ENCODE measurements around the gene GSTT2. TPM values are rescaled to one million over a fixed set of nuclear protein-coding genes. Genes with fewer than 3 reads are reported as not detected.
"Not testable (repeated sequence)": the region's sequence is repeated elsewhere in the genome, so short reads cannot be mapped to it uniquely, and the experiment has no call there.

The GSTT2 gene
- not detected for total RNA-seq

DNA sequence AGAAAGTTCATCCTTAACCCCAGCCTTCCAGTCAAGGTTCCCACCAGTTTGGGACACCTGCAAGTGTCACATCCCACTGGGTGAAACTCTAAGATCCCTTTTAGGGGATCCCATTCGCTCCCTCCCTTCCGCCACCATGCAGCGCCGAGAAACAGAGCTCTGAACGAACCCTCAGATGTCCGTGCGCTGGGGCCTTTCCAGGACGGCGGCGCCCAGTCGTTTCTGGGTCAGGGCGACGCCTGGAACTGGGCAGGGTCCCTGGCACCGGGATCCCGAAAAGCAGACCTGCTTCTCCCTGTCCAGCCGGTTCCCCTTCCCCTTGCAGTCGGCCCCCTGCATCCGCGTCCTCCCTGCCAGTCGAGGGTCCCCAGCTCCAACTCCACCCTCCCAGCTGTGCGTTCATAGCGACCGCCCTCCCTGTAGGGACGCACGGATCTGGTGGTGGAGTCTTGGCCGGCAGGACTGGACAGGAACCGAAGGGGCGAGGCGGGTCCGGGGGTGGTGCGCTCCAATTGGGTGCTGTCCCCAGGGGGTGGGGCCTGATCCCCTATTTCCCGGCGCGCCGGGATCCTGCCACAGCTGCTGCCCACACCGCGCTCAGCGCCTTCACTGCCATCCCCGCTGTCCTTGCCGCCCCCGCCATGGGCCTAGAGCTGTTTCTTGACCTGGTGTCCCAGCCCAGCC lies at the start of gene GSTT2:
Gene GSTT2 (plus strand): TSS at position 578 of the 684 bp plus-strand sequence.
- not testable (repeated sequence) for H3K27me3 Mint-ChIP-seq (ENCODE audit: low read depth); ATAC-seq; DNase-seq

DNA sequence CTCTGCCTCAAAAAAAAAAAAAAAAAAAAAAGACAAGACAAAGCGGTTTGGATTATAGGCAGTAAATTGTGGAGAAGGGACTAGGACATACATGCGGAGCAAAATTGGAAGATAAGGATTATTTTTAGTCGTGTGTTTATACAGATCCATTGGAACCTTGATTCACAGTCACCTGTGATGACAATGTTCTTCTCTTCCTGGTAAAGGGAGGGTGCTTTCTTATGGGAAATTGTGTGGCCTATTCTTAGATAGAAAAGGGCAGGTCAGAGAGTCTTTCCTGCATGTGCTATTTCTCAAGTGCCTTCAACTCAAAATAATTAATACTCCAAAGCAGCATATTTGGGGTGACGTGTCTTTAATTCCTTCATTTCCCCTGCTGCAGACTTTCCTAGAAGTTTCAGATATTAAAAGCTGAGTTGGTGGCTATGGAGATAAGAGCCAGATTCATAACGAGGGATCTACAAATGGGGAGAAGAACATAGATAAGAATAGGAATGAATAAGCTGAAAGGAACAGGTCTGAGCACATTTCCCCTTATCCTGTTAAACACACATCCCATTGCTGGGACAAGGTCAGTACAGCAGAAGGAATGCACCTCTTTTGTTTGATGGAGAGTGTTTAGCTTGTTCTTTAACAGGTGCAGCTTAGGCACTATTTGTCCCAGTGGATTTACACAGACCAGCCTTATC lies 41.5 kb upstream of the GSTT2 start:
- DNase-seq (no peak), ATAC-seq (no peak)
- H3K4me3 Mint-ChIP-seq: no peak overlapping the region
- H3K4me1 Mint-ChIP-seq (ENCODE audit: low read depth): no peaks in the 10 kb centered on the region
- H3K36me3 Mint-ChIP-seq (ENCODE audit: insufficient read depth): no peaks in the 10 kb centered on the region
- no peaks in the 10 kb centered on the region for H3K9me3 Mint-ChIP-seq
- H3K27me3 Mint-ChIP-seq (ENCODE audit: low read depth): no peaks in the 10 kb centered on the region

More for the DNA sequence above, at the start of gene GSTT2:
- not testable (repeated sequence) for H3K4me3 Mint-ChIP-seq; H3K36me3 Mint-ChIP-seq (ENCODE audit: insufficient read depth); H3K9me3 Mint-ChIP-seq; H3K4me1 Mint-ChIP-seq (ENCODE audit: low read depth)

DNA sequence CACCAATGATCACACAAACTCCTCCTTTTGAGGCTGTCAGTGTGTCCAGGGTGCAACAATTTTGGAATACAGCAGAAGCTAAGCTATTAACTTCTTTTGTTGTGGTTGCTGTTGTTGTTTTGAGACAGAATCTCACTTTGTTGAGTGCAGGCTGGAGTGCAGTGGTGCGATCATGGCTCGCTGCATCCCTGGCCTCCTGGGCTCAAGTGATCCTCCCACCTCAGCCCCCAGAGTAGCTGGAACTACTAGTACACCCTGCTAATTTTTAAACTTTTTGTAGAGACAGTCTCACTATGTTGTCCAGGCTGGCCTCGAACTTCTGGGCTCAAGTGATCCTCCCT lies 40.9 kb upstream of the GSTT2 start:
- ATAC-seq: no peak
- no peak for DNase-seq
- Mint-ChIP-seq H3K4me1 (ENCODE audit: low read depth) (no peaks in the 10 kb centered on the region), H3K36me3 (ENCODE audit: insufficient read depth) (no peaks in the 10 kb centered on the region), H3K4me3 (no peak overlapping the region), H3K27me3 (ENCODE audit: low read depth) (no peaks in the 10 kb centered on the region), H3K9me3 (no peaks in the 10 kb centered on the region)

DNA sequence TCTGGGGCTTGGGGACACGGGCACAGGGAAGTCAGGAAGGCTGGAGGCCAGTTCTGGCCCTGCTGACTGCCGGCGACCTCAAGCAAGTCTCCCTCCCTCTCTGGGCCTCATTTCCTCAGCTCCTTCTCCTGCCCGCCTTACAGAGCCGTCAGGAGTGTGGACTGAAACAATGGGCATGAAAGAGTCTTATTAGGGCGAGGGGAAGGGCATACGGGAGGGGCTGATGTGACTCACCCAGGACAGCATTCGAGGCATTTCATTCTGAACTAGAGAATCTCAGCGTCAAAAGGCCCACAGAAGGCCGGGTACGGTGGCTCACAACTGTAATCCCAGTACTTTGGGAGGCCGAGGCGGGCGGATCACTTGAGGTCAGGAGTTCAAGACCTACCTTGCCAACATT lies 39.8 kb upstream of the GSTT2 start:
- H3K4me1 Mint-ChIP-seq (ENCODE audit: low read depth); H3K4me3 Mint-ChIP-seq; DNase-seq; ATAC-seq; H3K36me3 Mint-ChIP-seq (ENCODE audit: insufficient read depth); H3K27me3 Mint-ChIP-seq (ENCODE audit: low read depth); H3K9me3 Mint-ChIP-seq: not testable (repeated sequence)

DNA sequence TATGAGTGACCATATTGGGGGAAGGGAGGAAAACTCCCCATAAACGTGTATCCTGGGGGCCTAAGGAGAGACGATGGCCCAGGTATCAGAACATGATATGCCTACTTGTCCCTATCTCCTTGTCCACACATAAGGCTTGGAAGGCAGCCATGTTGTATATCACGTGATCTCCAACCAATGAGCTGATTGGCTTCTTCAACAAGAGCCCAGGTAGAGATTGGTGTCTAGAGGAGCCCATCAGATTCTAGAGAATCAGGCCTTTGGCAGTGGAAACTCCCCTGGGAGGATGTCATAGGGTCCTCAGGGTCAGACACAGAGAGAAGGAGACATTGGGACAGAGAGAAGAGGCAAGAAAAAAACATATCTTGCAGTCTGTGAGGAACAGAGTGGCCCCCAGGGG lies 32.5 kb upstream of the GSTT2 start:
- not testable (repeated sequence) for H3K9me3 Mint-ChIP-seq; DNase-seq; H3K4me1 Mint-ChIP-seq (ENCODE audit: low read depth); ATAC-seq; H3K27me3 Mint-ChIP-seq (ENCODE audit: low read depth); H3K36me3 Mint-ChIP-seq (ENCODE audit: insufficient read depth); H3K4me3 Mint-ChIP-seq

DNA sequence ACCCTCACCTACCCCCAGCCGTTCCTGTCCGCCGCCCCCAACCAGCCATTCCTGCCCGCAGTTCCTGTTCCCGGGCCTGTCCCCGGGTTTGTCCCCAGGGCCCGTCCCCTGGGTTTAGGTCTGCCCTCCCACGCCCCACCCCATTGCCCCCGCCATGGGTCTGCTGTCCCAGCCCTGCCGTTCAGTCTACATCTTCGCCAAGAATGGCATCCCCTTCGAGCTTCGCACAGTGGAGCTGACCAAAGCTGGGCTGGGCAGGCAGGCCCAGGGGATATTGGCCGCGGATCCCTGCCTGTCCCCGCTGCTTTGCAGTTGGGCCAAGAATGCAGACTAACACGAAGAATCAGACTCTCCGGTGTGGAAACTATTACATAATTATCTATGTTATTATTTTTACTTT lies 30.2 kb upstream of the GSTT2 start:
- H3K4me3 Mint-ChIP-seq; H3K4me1 Mint-ChIP-seq (ENCODE audit: low read depth); ATAC-seq; H3K27me3 Mint-ChIP-seq (ENCODE audit: low read depth); H3K36me3 Mint-ChIP-seq (ENCODE audit: insufficient read depth); DNase-seq; H3K9me3 Mint-ChIP-seq: not testable (repeated sequence)

DNA sequence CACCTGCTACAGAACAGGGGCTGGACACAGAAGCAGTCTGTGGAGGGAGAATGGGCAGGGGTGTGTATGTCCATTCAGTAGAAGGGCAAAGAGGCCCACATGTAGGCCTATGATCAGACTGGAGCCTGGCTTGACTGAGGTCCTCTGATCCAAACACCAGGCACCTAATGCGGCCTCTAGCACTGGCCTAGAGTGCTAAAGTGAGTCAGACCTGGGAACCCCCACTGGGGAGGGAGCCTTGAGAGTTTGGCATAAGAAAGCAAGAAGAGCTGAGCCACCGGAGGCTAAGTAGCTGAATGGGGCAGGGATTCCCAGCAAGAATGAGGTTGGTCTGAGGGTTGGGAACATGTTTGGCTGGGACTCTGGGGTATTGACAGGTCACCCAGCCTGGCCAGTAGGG lies 28.6 kb upstream of the GSTT2 start:
- H3K9me3 Mint-ChIP-seq, ATAC-seq: not testable (repeated sequence)

DNA sequence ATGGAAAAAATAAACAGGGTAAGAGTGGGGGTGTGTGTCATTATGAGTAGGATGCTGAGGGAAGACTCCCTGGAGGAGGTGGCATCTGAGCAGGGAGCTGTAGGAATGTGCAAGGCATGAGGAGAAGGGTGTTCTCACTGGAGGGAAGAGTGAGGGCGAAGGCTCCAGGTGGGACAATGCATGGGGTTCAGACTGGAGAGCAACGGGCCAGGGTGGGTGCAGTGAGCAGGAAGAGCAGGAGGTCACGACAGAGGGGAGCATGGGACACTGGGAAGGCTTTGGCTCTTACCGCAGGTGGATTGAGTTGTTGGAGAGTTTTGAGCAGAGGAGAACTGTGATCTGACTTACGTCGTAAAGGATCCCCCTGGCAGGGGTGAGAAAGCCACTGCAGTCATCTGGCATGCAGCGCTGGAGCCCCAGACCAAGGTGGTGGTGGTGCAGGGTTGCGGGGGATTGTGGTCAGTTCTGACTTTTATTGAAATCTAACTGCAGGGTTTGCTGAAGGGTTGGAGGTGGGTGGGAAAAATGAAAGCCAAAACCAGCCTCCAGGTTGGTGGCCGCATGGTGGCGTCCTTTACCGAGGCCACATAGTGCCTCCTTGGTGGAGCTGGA lies 27.0 kb upstream of the GSTT2 start:
- not testable (repeated sequence) for H3K4me1 Mint-ChIP-seq (ENCODE audit: low read depth); H3K27me3 Mint-ChIP-seq (ENCODE audit: low read depth); H3K4me3 Mint-ChIP-seq

More for the DNA sequence above, 28.6 kb upstream of the GSTT2 start:
- H3K4me3 Mint-ChIP-seq; H3K36me3 Mint-ChIP-seq (ENCODE audit: insufficient read depth); DNase-seq; H3K4me1 Mint-ChIP-seq (ENCODE audit: low read depth); H3K27me3 Mint-ChIP-seq (ENCODE audit: low read depth): not testable (repeated sequence)

DNA sequence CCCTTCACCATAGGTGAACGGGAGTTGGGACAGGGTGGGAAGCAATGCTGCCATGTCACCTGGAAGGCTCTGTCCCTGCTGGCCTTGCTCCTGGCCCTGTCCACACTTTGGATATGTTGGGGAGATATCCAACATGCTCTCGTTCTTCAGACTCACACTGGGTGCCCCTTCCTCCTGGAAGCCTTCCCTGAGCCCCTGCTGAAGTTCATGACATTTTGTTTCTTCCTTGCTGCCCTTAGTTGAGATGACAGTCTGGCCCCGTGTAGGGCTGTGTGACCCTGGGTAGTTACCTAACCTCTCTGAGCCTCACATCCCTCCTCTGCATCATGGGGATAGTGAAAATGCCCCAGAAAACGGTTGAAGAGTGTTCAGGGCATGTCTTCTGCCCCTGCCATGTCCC lies 26.4 kb upstream of the GSTT2 start:
- not testable (repeated sequence) for H3K36me3 Mint-ChIP-seq (ENCODE audit: insufficient read depth); ATAC-seq; H3K4me1 Mint-ChIP-seq (ENCODE audit: low read depth); H3K27me3 Mint-ChIP-seq (ENCODE audit: low read depth); DNase-seq; H3K9me3 Mint-ChIP-seq; H3K4me3 Mint-ChIP-seq

More for the DNA sequence above, 27.0 kb upstream of the GSTT2 start:
- not testable (repeated sequence) for DNase-seq; H3K9me3 Mint-ChIP-seq; ATAC-seq; H3K36me3 Mint-ChIP-seq (ENCODE audit: insufficient read depth)

DNA sequence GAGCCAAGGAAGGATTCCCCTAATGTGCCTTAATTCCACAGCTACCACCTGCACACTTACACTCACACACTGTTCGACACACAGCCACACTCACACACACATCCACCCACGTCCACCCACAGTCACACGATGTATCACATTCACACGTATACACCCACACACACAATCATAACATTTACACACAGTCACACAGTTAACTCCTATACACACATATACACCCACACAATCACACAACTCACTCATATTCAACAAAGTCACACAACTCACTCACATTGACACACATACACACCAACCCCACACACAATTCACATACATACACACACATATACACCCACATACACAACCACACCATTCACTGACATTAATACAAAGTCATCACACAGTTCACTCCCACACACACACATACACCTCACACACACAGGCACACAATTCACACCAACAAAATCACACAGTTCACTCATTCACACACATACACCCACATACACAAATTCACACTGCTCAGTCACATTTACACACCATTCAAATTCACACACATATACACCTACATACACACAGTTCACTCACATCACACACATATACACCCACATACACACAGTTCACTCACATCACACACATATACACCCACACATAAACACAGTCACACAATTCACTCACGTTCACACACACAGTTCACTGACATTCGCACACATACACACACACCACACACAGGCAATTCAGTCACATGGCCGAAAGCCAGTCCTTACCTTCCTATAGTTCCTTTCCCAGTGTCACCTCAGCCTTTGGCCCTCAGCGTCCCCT lies 25.5 kb upstream of the GSTT2 start:
- not testable (repeated sequence) for H3K4me3 Mint-ChIP-seq; H3K9me3 Mint-ChIP-seq; DNase-seq; H3K4me1 Mint-ChIP-seq (ENCODE audit: low read depth); H3K27me3 Mint-ChIP-seq (ENCODE audit: low read depth); H3K36me3 Mint-ChIP-seq (ENCODE audit: insufficient read depth); ATAC-seq

DNA sequence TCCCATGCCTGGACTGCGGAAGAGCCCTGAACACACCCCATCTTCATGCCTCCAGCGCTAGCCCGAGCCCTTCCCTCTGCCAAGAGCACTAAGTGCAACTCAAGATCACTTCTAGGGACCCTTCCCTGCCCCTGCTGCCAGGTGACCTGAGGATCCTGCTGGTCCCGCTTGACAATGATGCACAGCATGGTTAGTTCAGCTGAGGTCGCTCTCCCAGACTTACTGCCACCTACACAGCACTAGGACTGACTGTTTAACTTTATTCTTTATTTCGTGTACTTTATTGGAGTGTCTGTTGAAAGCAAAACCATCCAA lies 25.0 kb upstream of the GSTT2 start:
- not testable (repeated sequence) for H3K4me3 Mint-ChIP-seq; H3K4me1 Mint-ChIP-seq (ENCODE audit: low read depth); H3K9me3 Mint-ChIP-seq; DNase-seq; H3K36me3 Mint-ChIP-seq (ENCODE audit: insufficient read depth); ATAC-seq; H3K27me3 Mint-ChIP-seq (ENCODE audit: low read depth)

DNA sequence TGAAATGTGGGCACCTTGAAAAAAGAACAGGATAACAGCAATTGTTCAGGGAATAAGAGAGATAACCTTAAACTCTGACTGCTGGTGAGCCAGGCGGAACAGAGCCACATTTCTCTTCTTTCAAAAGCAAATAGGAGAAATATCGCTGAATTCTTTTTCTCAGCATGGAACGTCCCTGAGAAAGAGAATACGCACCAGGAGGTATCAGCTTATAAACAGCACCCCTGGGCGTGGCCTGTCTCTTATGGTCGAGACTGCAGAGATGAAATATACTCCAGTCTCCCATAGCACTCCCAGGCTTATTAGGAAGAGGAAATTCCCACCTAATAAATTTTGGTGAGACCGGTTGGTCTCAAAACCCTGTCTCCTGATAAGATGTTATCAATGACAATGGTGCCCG lies 24.0 kb upstream of the GSTT2 start:
- H3K36me3 Mint-ChIP-seq (ENCODE audit: insufficient read depth); H3K9me3 Mint-ChIP-seq; DNase-seq; H3K4me3 Mint-ChIP-seq; H3K27me3 Mint-ChIP-seq (ENCODE audit: low read depth); ATAC-seq; H3K4me1 Mint-ChIP-seq (ENCODE audit: low read depth): not testable (repeated sequence)

DNA sequence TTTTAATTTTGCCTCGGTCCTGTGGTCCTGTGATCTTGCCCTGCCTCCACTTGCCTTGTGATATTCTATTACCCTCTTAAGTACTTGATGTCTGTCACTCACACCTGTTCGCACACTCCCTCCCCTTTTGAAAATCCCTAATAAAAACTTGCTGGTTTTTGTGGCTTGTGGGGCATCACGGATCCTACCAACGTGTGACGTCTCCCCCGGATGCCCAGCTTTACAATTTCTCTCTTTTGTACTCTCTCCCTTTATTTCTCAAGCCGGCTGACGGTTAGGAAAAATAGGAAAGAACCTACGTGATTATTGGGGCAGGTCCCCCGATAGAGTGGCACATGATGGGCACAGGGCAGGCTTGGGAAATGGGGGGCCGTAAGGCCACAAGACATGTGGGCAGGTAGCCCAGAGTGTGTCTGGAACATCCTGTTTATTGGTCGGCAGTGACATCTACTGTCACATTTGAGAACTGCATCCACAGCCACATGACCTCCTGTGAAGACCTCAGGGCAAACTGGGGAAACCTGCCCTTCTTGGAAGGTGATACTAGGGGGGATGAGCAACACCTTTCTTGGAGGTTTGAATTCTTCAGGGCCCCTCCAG lies 23.5 kb upstream of the GSTT2 start:
- not testable (repeated sequence) for H3K4me1 Mint-ChIP-seq (ENCODE audit: low read depth); H3K36me3 Mint-ChIP-seq (ENCODE audit: insufficient read depth); H3K4me3 Mint-ChIP-seq; H3K27me3 Mint-ChIP-seq (ENCODE audit: low read depth); H3K9me3 Mint-ChIP-seq
- DNase-seq (peak; percentile 73), ATAC-seq (peak; percentile 91 to 94)

DNA sequence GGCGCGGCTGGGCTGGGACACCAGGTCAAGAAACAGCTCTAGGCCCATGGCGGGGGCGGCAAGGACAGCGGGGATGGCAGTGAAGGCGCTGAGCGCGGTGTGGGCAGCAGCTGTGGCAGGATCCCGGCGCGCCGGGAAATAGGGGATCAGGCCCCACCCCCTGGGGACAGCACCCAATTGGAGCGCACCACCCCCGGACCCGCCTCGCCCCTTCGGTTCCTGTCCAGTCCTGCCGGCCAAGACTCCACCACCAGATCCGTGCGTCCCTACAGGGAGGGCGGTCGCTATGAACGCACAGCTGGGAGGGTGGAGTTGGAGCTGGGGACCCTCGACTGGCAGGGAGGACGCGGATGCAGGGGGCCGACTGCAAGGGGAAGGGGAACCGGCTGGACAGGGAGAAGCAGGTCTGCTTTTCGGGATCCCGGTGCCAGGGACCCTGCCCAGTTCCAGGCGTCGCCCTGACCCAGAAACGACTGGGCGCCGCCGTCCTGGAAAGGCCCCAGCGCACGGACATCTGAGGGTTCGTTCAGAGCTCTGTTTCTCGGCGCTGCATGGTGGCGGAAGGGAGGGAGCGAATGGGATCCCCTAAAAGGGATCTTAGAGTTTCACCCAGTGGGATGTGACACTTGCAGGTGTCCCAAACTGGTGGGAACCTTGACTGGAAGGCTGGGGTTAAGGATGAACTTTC lies 18.7 kb upstream of the GSTT2 start, which contains the start of gene GSTT2B:
Gene GSTT2B (minus strand): TSS at position 112 of the 688 bp plus-strand sequence. CDS start 64 bp downstream, at position 48.
- not testable (repeated sequence) for H3K4me3 Mint-ChIP-seq; H3K4me1 Mint-ChIP-seq (ENCODE audit: low read depth); H3K36me3 Mint-ChIP-seq (ENCODE audit: insufficient read depth); H3K27me3 Mint-ChIP-seq (ENCODE audit: low read depth); H3K9me3 Mint-ChIP-seq; DNase-seq; ATAC-seq

Data from activated T-cell treated with anti-CD3 and anti-CD28 coated beads, Interleukin-2, amount 50 U/mL, for 4 hours (primary cell).